GM19025 (cell line): ENCODE measurements around the gene CACTIN.

Experiments used
- ATAC-seq: cut with Tn5 transposase; IDR thresholded peaks from one replicate; pipeline ENCODE4 v1.9.1; 2021; ENCODE audit warnings: mild to moderate bottlenecking, low read depth, moderate library complexity; ENCODE audit not compliant: unreplicated experiment

CACTIN gene

GRCh38 chr19:3613818-3614661 is 12.6 kb downstream of the CACTIN start:
- ATAC-seq = no peak

- no peak for ATAC-seq
Measured at GRCh38 chr19:3612901-3613741, 13.5 kb downstream of the CACTIN start.

- ATAC-seq = no peak
Measured at GRCh38 chr19:3612330-3612729, 14.3 kb downstream of the CACTIN start.

GRCh38 chr19:3611841-3612240 is 14.7 kb downstream of the CACTIN start:
- no peak for ATAC-seq

- no peak for ATAC-seq
Measured at GRCh38 chr19:3610745-3611717, 15.6 kb downstream of the CACTIN start.

- ATAC-seq = no peak
Measured at GRCh38 chr19:3609779-3610719, 16.5 kb downstream of the CACTIN start.

GRCh38 chr19:3608750-3609322 is 17.8 kb downstream of the CACTIN start:
- ATAC-seq = no peak

- ATAC-seq = no peak
Measured at GRCh38 chr19:3608079-3608641, 18.4 kb downstream of the CACTIN start.

GRCh38 chr19:3607303-3608078 is 19.1 kb downstream of the CACTIN start:
- ATAC-seq = no peak

- ATAC-seq = no peak
Measured at GRCh38 chr19:3606690-3607289, 19.8 kb downstream of the CACTIN start, which contains the start of gene TBXA2R. Gene TBXA2R (minus strand): TSS chr19:3606875. CDS start chr19:3600634, 6,241 bp downstream.

- no peak for ATAC-seq
Measured at GRCh38 chr19:3606174-3606689, 20.4 kb downstream of the CACTIN start.

GRCh38 chr19:3605770-3606169 is 20.8 kb downstream of the CACTIN start:
- no peak for ATAC-seq

GRCh38 chr19:3605361-3605760 is 21.2 kb downstream of the CACTIN start:
- ATAC-seq = no peak

- no peak for ATAC-seq
Measured at GRCh38 chr19:3604987-3605343, 21.6 kb downstream of the CACTIN start.

- no peak for ATAC-seq
Measured at GRCh38 chr19:3604227-3604986, 22.2 kb downstream of the CACTIN start.

- ATAC-seq = no peak
Measured at GRCh38 chr19:3603121-3603811, 23.3 kb downstream of the CACTIN start.
